ENCODE data around the gene TUBA3C.

Gene TUBA3C

GRCh38 chr13:19161308-19161707 is 20.3 kb downstream of the TUBA3C start:
- Histone ChIP-seq H3K4me1 (ENCODE audit: insufficient read depth, low read length, poor library complexity, severe bottlenecking) (no peaks in the 10 kb centered on the region), H3K4me2 (ENCODE audit: low read depth, low read length, poor library complexity, severe bottlenecking) (no peak overlapping the region), H3K9ac (ENCODE audit: low read depth, low read length, poor library complexity, severe bottlenecking) (no peak overlapping the region), H3K4me3 (ENCODE audit: low read length, poor library complexity, severe bottlenecking) (no peak overlapping the region), H2AFZ (ENCODE audit: low read length) (no peak overlapping the region), H3K9me2 (replicated peaks; ENCODE audit: low read depth, low read length) (no peaks in the 10 kb centered on the region), H4K20me1 (ENCODE audit: insufficient read depth, low read length, poor library complexity, severe bottlenecking) (no peaks in the 10 kb centered on the region), H3K27me3 (ENCODE audit: insufficient read depth, low read length, poor library complexity, severe bottlenecking) (no peaks in the 10 kb centered on the region), H3K9me3 (ENCODE audit: insufficient read depth, low read depth, low read length) (peaks cover 19% of the 10 kb centered on the region; the same call in 1 of the 2 replicates), H3F3A (ENCODE audit: low read depth) (no peaks in the 10 kb centered on the region), H3K79me2 (ENCODE audit: insufficient read depth, low read length) (no peaks in the 10 kb centered on the region), H3K36me3 (ENCODE audit: insufficient read depth, low read length) (no peaks in the 10 kb centered on the region)
- TF ChIP-seq CTCF (conservative IDR thresholded peaks at IDR 0.05; ENCODE audit: low read length) (no peak), EZH2phosphoT487 (IDR thresholded peaks at IDR 0.05; ENCODE audit: borderline replicate concordance) (no peak)

DNA sequence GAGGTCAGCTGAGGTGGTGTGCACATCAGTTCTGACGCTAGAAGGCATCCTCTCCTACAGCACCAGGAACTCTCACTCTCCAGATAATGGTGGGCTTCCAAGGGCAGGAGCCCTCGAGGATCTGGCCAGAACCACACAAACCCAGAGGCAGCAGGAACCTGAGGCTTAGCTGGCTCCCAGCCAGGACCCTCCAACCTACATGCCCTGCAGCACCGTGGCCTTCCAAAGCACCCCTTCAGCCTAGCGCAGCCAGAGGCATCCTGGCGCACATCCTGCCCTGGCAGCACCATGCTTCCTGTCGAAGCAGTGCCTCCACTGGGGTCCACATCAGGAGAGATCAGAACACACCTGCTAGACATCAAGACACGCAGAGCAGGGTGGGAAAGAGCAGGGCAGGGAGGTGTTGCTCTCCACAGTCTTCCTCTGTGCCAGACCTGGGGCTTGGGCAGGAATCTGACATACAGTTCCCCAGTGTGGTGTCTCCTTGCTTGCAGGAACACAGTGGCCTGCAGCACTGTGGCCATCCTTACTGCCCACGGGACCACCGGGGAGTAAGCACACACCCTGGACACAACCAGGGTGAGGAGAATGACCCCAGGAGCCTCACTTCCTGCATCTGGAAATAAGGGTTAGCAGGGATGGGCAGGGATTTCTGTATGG is 21.7 kb downstream of the TUBA3C start:
- no peak overlapping the region for H2AFZ ChIP-seq (ENCODE audit: low read length)
- H3K36me3 ChIP-seq (ENCODE audit: insufficient read depth, low read length), result no peaks in the 10 kb centered on the region
- no peak overlapping the region for H3K9ac ChIP-seq (ENCODE audit: low read depth, low read length, poor library complexity, severe bottlenecking)
- H3K9me3 ChIP-seq (ENCODE audit: insufficient read depth, low read depth, low read length), result peaks cover 19% of the 10 kb centered on the region; the same call in 1 of the 2 replicates
- no peaks in the 10 kb centered on the region for H4K20me1 ChIP-seq (ENCODE audit: insufficient read depth, low read length, poor library complexity, severe bottlenecking)
- no peaks in the 10 kb centered on the region for H3K9me2 ChIP-seq (replicated peaks; ENCODE audit: low read depth, low read length)
- H3K27me3 ChIP-seq (ENCODE audit: insufficient read depth, low read length, poor library complexity, severe bottlenecking), result no peaks in the 10 kb centered on the region
- H3K4me3 ChIP-seq (ENCODE audit: low read length, poor library complexity, severe bottlenecking), result no peak overlapping the region
- no peaks in the 10 kb centered on the region for H3K4me1 ChIP-seq (ENCODE audit: insufficient read depth, low read length, poor library complexity, severe bottlenecking)
- TF ChIP-seq CTCF (conservative IDR thresholded peaks at IDR 0.05; ENCODE audit: low read length) (no peak), EZH2phosphoT487 (IDR thresholded peaks at IDR 0.05; ENCODE audit: borderline replicate concordance) (no peak)
- H3F3A ChIP-seq (ENCODE audit: low read depth), result no peaks in the 10 kb centered on the region
- H3K79me2 ChIP-seq (ENCODE audit: insufficient read depth, low read length), result no peaks in the 10 kb centered on the region
- H3K4me2 ChIP-seq (ENCODE audit: low read depth, low read length, poor library complexity, severe bottlenecking), result no peak overlapping the region

DNA sequence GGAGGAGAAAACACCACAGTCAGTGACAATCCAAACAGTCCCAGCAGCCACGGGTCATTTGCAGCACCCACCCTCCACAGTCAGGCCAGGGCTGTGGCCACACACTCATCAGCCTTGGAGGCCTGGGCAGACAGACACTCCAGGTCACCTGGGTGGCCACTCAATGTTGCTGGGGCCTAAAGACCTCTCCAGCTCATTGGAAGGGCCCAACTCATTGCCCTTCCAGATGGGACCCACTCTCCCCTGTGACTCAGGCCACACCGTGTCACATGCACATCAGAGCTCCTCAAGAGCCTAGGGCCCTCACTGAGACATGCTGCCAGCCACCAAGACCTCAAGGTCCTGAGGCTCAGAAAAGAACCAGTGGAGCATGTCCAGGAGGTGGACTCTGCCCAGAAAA is 22.4 kb downstream of the TUBA3C start:
- H3K9me3 ChIP-seq (ENCODE audit: insufficient read depth, low read depth, low read length), result peaks cover 20% of the 10 kb centered on the region; the same call in 1 of the 2 replicates
- H3F3A ChIP-seq (ENCODE audit: low read depth), result no peaks in the 10 kb centered on the region
- no peaks in the 10 kb centered on the region for H3K27me3 ChIP-seq (ENCODE audit: insufficient read depth, low read length, poor library complexity, severe bottlenecking)

More for the DNA sequence above, 22.4 kb downstream of the TUBA3C start:
- Histone ChIP-seq H3K79me2 (ENCODE audit: insufficient read depth, low read length) (no peaks in the 10 kb centered on the region), H2AFZ (ENCODE audit: low read length) (no peak overlapping the region), H3K9me2 (replicated peaks; ENCODE audit: low read depth, low read length) (no peaks in the 10 kb centered on the region), H3K36me3 (ENCODE audit: insufficient read depth, low read length) (no peaks in the 10 kb centered on the region), H4K20me1 (ENCODE audit: insufficient read depth, low read length, poor library complexity, severe bottlenecking) (no peaks in the 10 kb centered on the region), H3K4me2 (ENCODE audit: low read depth, low read length, poor library complexity, severe bottlenecking) (no peak overlapping the region), H3K4me3 (ENCODE audit: low read length, poor library complexity, severe bottlenecking) (no peak overlapping the region), H3K4me1 (ENCODE audit: insufficient read depth, low read length, poor library complexity, severe bottlenecking) (no peaks in the 10 kb centered on the region), H3K9ac (ENCODE audit: low read depth, low read length, poor library complexity, severe bottlenecking) (no peak overlapping the region)
- TF ChIP-seq CTCF (conservative IDR thresholded peaks at IDR 0.05; ENCODE audit: low read length) (no peak), EZH2phosphoT487 (IDR thresholded peaks at IDR 0.05; ENCODE audit: borderline replicate concordance) (no peak)

All from Loucy (cell line).